MV-4-11 (cell line): ENCODE measurements around the gene CREBZF.
"Not testable (repeated sequence)": the region's sequence is repeated elsewhere in the genome, so short reads cannot be mapped to it uniquely, and the experiment has no call there.

ENCODE experiments used
- DNase-seq: peaks from one replicate; lab custom pipeline; 2025; lab: John Stamatoyannopoulos, UW

The CREBZF gene

DNA sequence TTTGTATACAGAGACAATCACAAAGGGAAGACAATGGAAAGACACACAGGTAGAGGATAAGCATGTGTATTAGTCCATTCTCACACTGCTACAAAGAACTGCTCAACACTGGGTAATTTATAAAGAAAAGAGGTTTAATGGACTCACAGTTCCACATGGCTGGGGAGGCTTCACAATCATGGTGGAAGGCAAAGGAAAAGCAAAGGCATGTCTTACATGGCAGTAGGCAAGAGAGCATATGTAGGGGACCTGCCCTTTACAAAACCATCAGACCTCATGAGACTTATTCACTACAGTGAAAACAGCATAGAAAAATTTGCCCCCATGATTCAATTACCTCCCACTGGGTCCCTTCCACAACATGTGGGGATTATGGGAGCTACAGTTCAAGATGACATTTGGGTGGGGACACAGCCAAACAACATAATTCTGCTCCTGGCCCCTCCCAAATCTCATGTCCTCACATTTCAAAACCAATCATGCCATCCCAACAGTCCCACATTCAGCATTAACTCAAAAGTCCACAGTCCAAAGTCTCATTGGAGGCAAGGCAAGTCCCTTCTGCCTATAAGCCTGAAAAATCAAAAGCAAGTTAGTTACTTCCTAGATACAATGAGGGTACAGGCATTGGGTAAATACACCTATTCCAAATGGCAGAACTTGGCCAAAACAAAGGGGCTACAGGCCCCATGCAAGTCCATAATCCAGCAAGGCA is 6.2 kb upstream of the CREBZF start:
- not testable (repeated sequence) for DNase-seq

DNA sequence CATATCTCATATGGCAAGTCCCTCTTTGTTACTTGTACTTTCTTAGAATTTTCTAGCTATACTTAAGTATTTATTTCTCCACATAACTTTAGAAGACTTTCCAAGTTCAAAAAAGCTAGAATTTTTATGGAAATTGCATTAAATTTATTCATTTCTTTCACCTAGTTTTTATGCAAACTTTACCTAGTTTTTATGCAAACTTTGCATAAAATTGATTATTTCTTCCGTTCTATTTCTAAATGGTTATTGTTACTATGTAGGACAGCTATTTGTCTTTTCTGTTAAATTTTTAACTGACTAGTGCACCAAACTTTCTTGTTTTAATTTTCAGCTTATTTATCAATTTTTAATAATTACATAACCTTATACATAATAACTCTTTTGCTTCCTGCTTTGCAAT is 3.2 kb upstream of the CREBZF start:
- no peak for DNase-seq

DNA sequence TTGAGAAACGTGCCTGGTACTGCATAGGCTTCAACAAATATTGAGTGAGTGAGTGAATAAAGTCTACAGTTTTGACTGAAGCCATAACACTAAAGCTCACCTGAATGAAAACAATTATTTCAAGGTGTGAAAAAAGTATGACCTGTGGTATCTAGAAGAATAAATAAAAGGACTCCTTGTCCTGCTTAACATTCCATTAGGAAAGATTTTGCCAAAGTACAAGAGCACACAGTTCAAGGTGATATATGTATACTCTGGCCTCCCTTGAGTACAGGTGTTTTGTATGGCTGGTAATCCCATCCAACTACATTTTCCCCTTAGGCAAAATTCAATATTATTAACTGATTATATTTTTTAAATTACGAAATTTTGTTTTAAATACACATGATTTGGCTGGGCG is 1.8 kb upstream of the CREBZF start:
- DNase-seq, result no peak

DNA sequence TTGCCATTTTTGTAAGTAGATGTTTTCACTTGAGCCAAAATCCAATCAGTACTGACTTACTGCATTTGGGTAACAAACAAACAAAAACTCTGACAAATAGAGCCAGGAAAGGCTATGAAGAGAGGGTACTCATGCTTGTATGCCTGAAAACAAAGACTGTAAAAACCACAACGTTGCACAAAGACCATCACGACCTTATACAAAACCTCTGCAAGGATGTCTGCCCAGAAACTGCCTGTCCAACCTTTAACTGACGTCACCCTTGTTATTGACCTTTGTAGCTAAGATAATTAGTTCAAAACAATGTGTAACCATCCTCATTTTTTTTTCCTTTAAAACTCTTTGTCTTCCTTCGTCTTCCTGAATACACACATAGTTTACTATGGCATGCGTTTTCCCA is 804 bp upstream of the CREBZF start:
- no peak for DNase-seq

DNA sequence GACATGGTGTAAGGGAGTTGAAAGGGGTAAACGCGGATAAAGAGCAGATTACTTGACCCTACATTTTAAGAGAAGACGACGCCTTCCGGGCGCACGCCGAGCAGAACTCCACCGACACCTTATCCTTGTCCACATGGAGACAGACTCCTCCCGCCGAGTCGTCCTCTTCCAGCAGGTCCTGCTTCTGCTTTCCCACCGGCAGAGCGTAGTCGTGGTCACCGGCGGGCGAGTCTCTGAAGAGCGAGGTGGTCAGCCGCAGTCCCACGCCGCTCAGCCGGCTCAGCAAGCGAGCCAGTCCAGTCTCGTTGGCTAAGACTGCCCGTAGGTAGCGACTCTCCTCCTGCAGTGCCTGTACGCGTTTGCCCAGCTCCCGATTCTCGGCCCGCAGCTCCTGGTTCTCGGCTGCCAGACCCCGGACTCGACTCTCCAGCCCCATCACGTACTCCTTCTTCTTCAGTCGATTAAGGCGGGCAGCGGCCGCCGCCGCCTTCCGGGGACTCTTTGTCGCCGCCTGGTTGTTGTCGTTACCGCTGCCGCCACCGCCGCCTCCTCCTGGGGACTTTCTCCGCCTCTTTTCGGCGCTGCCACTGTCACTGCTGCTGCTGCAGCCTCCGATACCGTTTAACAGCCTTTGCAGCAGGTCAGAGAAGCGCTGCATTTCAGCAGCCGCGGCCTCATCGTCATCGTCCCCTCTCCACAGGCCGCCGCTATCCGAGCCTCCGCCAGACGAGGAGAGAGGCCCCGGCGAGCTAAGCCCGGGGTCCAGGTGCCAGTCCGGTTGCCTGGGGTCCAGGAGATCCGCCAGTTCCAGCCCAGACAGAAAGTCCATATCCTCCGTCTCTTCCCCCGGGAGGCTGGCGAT is 945 bp downstream of the CREBZF start:
- DNase-seq, result peak; percentile 70

DNA sequence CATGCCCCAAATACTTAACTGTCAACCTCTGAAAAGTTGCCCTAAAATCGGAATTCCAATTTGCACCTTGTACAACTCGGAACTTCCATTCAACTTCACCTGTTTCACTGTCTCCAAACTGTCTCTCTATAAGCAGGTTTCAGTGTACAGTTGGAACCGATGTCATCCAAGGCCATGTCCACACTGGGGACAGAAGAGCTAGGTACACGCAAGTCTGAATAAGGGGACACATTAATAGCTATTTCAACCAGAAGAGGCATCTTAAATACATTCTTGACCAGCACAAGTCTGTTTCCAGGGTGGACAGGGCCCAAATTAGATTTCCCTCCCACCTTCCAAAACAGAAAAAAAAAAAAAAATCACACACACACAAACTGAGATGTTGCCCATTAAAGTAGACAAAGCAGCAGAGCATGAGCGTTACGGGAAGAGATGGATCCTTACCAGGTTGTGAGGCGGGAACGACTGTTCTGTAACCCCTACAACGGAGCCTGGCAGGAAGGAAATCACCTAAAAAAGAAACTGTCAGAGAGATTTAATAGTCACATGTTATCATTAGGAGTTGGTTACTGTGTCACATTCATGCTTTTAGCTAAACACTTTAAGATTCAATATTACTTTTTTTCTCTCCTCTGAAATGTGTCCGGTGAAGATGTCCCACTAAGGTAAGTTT is 1.7 kb downstream of the CREBZF start:
- DNase-seq, result no peak

DNA sequence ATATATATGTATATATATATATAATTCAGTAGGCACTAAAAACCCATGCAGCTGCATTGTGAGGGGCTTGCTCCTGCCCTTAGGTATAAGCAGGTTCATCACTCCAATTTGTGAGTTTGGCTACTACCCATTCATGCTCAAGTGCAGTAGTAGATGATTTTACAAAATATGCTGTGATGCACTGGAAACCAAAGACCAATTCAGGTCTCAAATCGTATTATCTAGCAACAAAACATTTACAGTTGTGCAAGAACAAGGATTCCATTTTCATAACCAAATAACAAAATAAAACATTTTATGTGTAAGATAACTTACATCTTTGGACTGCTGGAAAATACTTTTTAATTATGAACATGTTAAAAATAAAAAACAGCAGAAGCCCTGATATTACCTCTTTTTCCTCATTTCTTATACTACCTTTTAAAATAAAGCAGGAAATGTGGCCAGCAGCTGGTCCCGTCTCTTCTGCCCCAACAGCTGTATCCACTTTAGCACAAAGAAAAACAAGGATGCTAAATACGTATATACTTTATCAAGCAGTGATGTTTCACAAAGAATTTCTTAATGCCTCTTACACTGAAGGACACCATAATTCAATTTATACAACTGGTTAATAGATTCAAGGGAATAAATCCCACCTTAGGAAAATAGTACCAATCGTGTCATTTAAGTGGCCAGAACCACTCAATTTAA is 2.8 kb downstream of the CREBZF start:
- DNase-seq, result no peak

DNA sequence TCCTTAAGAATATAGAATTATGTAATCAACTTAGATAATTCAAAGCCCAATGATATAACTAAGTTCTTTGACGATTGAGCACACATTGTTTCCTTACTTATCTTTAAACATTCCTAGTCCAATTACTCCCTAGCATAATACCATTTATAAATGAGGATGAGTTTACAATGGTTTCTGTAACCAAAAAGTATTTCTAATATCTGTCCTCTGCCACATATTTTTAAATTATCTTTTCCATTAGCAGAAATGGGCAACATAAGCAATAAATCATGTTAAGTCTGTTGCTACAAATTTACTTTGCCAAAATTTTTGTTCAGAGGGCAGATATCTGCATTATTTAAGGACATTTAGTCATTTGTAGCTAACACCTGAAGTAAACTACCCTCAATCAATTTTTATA is 6.7 kb downstream of the CREBZF start:
- DNase-seq, result no peak

DNA sequence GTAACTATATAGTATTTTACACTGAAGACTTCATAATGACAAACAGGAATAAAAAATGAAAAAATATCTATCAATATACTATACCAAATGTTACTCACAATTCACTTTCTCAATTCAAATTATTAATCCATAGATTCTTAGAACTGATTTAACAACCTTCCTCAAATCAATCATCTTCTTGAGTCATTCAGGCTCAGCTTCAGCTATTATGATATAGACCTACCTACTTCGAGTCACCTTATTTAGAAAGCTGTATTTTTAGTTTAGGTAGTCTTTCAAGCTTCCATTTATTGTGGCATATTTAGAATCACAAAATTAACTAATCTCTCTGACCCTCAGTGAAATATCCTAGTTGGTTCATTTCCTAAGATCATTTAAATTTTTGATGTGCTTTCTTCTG is 8.2 kb downstream of the CREBZF start:
- DNase-seq, result no peak

DNA sequence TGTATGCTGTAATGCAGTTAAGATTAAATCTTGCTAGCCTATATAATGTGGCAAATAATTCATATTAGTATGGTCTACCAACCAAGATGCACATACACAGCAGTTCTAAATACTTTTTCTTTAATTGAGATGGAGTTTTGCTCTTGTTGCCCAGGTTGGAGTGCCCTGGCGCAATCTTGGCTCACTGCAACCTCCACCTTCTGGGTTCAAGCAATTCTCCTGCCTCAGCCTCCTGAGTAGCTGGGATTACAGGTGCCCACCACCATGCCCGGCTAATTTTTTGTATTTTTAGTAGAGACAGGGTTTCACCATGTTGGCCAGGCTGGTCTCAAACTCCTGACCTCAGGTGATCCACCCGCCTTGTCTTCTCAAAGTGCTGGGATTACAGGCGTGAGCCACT is 10.6 kb downstream of the CREBZF start:
- DNase-seq, result not testable (repeated sequence)

DNA sequence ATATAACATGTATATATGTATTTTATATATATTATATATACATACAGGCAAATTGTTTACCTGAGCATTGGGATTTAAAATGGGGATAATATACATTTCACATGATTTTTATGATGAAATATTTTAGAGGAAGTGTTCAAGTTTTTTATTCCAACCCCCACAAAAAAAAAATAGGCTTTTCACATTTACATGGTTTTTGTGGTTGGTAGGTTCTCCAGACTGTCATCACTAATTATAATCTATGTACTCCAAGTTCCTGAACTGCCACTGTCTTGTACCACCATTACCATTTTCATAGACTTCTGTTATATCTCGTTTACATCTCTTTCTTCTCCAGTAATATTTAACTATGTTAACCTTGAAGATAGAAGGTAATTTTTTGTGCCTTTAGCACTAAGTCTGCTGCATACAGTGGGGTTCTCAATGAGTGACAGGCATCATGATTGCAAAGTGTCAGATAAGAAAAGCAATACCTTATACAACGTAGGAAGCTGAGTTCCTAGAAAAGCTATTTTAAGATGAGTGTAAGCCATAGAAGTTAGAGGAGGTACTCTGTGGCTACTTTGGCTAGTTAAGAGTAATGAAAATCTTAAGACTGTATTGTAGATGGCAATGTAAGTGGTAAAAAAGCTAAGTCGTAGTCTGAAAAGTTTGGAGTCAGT is 12.0 kb downstream of the CREBZF start:
- DNase-seq, result peak; percentile 71

DNA sequence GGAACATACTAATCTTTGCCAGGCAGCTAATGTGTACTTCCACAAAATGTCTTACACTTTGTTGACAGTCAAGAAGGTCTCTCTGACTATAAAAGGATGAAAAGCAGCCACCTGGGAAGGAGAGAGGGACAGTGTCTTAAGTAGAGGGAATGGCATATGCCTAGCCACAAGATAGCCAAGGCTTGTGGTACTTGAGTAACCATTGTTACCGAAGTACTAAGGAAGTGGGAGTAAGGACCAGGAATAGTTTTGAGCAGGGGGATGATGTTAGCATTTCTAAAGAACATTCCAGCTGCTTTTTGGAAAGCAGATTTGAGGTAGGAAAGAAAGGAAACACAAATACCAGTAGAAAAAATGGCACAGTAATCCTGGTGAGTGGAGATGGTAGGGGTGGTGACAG is 13.8 kb downstream of the CREBZF start:
- DNase-seq, result no peak

DNA sequence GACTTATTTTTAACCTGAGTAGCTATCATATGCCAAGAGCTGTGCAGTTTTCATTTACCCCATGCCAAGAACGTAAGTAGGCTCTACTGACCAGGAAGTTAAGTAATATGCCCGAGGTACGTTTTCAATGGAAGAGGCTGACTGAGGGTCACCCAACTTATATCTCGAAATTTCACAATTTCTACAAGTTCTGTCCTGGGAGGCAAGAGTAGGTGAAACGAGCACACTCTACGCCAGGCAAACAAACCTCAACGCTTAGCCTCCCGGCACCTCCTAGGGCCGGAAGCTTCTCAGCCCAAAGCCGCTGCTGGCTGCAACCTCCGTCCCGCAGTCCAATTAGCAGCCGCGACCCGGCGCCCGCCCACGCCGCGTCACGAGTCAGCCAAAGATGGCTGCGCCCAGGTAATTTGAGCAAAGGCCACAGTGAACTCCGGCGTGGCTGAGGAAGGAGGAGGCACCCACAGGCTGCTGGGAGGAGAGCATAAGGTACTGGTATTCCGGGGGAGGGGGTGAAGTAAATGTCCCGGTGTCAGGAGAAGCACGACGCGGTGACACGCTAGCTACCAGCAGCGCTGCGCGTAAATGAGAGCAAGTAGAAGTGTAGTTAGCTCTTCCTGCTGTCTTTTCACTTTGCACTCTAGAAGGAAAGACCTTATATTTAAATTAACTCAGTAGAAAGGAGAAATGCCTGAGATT is 17.2 kb downstream of the CREBZF start, which contains the start of gene TMEM126A:
Gene TMEM126A, plus strand, starts transcription at position 364 of the 696 bp plus-strand sequence. CDS start 2,289 bp downstream, outside the sequence.
- peak; percentile 73 for DNase-seq

DNA sequence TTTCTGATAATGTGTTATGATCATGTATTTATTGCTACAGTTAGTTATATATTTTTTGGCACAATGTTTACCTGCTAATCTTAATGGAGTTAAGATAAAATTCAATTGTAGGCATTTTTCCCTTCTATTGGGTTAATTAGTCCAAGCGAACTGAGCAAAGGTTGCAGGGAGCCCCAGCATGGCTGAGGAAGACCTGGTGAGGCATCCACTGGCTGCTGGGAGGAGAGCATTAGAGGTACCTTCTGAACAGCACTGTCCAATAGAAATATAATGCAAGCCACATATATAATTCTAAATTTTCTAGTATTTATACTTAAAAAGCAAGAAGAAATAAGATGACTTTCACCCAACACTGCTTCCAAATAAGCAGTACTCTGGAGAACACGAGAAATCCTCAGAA is 17.9 kb downstream of the CREBZF start:
- DNase-seq, result no peak

DNA sequence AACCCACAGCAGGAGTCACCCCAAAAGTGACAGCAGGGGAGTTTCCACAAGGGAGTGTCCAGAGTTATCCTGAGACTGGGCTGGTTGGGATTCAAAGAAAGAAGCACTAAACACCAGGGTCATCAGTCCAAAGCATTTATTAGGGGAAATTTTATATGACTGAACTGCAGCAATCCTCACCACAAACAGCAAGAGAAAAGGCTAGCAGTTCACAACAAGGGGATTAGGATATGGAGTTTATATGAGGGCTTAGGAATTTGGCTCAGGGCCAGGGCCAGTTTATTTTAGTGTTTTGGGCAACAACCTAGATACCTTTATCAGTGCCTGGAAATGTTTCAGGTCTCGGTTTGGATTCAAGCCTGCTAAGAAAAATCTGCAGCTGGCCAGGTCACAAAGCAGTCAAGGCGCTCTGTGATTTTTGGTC is 21.7 kb downstream of the CREBZF start:
- no peak for DNase-seq

DNA sequence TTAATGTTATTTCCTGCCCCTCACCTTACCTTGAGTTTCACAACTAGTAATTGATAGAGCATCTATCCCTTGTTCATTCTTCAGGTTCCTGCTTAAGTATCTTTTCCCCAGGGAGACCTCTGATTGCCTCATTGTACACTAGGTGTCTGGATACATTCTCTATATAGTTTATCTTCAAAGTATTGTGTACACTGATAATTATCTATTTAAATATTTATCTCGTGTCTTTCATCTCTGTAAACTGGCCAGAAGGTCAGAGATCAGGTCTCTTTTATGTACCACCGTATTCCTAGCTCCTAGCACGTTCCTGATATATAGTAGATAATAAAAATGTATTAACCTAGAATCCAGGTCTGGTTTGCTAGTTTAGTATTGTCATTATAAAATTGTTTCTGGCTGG is 30.2 kb downstream of the CREBZF start:
- no peak for DNase-seq

DNA sequence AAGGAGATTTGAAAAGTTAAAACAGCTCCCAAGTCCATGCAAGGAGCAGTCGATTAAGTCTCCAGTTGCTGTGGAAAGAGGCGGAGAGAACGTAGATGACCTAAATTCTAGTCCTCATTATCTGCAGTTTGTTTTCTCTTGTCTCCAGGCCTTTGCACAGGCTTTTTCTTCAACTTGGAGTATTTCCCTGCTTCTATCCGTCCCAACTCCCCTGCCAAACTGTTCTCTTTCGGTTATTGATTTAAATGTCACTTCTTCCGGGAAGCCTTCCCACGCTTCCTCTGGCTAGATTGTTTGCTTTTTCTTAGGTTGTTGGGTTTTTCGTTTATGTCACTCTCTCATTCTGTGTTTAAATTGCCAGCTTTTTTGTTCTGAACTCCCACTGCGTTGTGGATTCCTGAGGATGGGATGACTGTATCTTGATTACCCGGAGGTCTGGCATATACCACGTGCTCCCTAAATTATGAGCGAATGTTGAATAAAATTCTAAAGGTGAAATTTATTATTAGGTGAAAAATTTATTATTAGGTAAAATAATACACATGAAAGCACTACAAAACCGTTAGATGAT is 36.1 kb downstream of the CREBZF start:
- no peak for DNase-seq

DNA sequence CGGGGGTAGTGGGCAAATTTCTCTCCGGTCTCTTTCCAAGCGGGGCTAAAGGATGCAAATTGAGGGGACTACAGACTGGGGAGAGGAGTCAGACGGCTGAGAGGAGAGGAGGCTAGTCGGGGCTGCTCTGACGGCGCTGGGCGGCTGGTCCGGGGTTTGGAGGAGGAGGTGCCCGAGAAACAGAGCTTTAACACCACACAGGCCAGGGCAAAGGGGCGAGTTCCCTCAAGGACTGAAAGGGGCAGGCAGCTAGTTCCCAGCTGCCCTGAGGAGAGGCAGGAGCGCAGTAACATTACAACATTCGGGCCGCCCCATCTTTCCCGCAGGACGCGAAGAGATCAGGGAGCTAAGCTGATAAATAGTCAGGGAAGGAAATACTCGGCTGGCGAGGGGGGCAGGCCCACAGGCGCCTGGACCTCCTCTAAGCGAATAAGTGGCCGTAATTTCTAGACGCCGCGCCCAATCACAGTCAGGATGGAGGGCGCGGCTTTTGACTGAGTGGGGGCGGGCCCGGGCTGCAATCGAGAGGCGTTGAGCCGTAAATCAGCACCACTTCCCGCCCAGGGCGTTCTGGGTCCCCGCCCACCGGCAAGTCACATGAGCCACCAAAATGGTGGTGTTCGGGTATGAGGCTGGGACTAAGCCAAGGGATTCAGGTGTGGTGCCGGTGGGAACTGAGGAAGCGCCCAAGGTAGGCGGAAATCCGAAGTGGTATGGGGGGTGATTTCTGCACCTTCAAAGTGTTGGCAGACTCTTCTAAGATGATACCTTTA is 36.7 kb downstream of the CREBZF start, which contains the start of gene TMEM126B:
Gene TMEM126B, plus strand, starts transcription at position 596 of the 773 bp plus-strand sequence. Its CDS starts 15 bp downstream, at position 611.
- peak; percentile 97 for DNase-seq

DNA sequence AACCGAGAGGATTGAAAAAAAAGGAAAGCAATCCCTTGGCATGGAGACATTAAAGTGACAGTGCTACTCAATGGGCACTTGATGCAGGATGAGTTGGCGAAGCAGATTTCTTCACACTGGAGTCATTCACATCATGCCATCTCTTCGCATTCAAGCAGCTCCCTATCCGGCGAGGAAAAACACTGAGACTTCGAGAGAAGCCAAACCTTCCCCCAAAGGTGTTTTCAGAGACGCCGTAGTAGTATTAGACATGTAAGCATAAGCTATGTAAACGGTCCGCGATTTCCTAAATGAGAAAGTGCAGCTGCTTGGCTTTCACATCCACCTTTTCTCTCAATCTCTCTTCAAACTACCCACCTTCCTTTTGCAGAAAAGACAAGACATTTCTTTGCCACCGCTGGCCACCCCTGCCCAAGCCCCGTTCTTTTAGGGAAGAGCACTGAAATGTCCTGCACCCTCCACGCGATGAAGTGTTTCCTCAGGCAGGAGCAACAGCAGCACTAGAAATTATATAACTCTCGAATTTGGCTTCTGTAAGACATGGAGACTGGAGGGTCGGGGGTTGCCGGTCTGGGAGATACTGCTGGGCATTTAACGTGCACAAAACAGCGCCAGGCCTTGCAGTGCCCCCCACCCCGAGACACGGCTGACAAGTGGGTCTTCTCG is 37.5 kb downstream of the CREBZF start, which contains the start of gene DLG2:
Gene DLG2, minus strand, starts transcription at position 13 of the 666 bp plus-strand sequence.
- no peak for DNase-seq
